Calu3 (cell line): Measurements from ENCODE around the gene RASGRP2. TPM values are rescaled to one million over a fixed set of nuclear protein-coding genes. Genes with fewer than 3 reads are reported as not detected.

Experiments
- BruUV-seq: library from RNA; stranded (reverse); fragments of 400-500 nt; replicated peaks from 2 replicates; lab custom pipeline; 2021; lab: Mats Ljungman, UMichigan
- CTCF ChIA-PET: fragments of 300-600 bp; sonication (Branson Sonifier 250); formaldehyde crosslinking; loops from one replicate; lab custom pipeline; 2022; ENCODE audit warnings: antibody characterized with exemption; lab: Charles Lee
- DNase-seq: peaks from one replicate; pipeline ENCODE4 v3.0.0; 2022
- H3K27ac Mint-ChIP-seq: one replicate; pipeline ENCODE4 v1.8.0; 2022; ENCODE audit warnings: mixed read lengths; ENCODE audit not compliant: unreplicated experiment
- H3K27me3 Mint-ChIP-seq: one replicate; pipeline ENCODE4 v1.8.0; 2022; ENCODE audit warnings: mixed read lengths; ENCODE audit not compliant: unreplicated experiment
- H3K36me3 Mint-ChIP-seq: one replicate; pipeline ENCODE4 v1.8.0; 2022; ENCODE audit warnings: mild to moderate bottlenecking, moderate library complexity, mixed read lengths; ENCODE audit not compliant: insufficient read depth, unreplicated experiment
- H3K4me1 Mint-ChIP-seq: one replicate; pipeline ENCODE4 v1.8.0; 2022; ENCODE audit warnings: mild to moderate bottlenecking, low read depth, mixed read lengths; ENCODE audit not compliant: unreplicated experiment
- H3K4me3 Mint-ChIP-seq: one replicate; pipeline ENCODE4 v1.8.0; 2022; ENCODE audit warnings: mild to moderate bottlenecking, low read depth, moderate library complexity, mixed read lengths; ENCODE audit not compliant: unreplicated experiment
- H3K9me3 Mint-ChIP-seq: one replicate; pipeline ENCODE4 v1.8.0; 2022; ENCODE audit warnings: low read depth, mixed read lengths; ENCODE audit not compliant: unreplicated experiment
- CTCF ChIP-seq: fragments of 200-600 bp; IDR thresholded peaks from one replicate; pipeline ENCODE4 v1.8.0; 2022; ENCODE audit warnings: antibody characterized with exemption; ENCODE audit not compliant: unreplicated experiment
- intact Hi-C: fragments of 100-400 bp; cut with micrococcal nuclease; formaldehyde crosslinking; loops from one replicate; pipeline ENCODE4 v1.10.0; 2022; ENCODE audit not compliant: unreplicated experiment
- total RNA-seq: library from RNA; stranded (reverse); gene quantifications from 2 replicates; pipeline ENCODE4 v1.2.3, GENCODE V29; 2022

The RASGRP2 gene
- total RNA-seq, 1 experiment from 2014 or later, result not detected

DNA sequence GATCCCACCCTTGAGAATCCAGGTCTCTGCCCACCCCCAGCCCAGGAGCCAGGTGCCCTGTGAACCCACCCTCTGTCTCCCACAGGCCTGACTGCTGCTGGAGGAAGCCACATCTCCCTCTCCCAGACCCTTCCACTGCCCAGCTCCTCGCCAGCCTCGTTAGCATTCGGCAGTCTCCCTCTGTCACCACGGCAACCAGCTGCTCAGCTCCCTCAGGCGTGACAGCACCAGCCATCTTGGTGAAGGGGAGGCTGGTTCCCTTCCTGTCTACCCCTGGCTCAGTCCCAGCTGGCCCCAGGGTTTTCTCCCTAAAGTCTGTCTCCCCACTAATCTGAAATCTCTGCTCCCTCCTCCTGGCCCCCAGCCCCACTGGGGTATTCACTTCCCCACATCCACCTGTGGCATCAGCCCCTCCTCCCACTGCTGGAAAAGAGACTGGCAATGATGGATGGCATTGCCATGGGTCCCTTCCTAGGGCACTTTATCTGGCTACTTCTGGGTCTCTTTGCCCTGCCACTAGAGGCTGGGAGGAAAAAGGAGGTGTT, 49.0 kb downstream of the RASGRP2 start:
- peaks cover 100% of the 10 kb centered on the region for H3K27me3 Mint-ChIP-seq
- H3K4me3 Mint-ChIP-seq, result no peak overlapping the region
- no peaks in the 10 kb centered on the region for H3K4me1 Mint-ChIP-seq
- no TSS peak for BruUV-seq
- H3K36me3 Mint-ChIP-seq, result no peaks in the 10 kb centered on the region
- H3K9me3 Mint-ChIP-seq, result no peaks in the 10 kb centered on the region
- CTCF ChIA-PET, result interaction anchor here (1.4 kb wide), 1 partner anchor 10 kb away, joined by 10 read pairs; no protein-coding TSS in a partner anchor
- H3K27ac Mint-ChIP-seq, result no peak overlapping the region
- intact Hi-C loops, result no loop called here
- no peak for TF ChIP-seq CTCF
- DNase-seq, result no peak

DNA sequence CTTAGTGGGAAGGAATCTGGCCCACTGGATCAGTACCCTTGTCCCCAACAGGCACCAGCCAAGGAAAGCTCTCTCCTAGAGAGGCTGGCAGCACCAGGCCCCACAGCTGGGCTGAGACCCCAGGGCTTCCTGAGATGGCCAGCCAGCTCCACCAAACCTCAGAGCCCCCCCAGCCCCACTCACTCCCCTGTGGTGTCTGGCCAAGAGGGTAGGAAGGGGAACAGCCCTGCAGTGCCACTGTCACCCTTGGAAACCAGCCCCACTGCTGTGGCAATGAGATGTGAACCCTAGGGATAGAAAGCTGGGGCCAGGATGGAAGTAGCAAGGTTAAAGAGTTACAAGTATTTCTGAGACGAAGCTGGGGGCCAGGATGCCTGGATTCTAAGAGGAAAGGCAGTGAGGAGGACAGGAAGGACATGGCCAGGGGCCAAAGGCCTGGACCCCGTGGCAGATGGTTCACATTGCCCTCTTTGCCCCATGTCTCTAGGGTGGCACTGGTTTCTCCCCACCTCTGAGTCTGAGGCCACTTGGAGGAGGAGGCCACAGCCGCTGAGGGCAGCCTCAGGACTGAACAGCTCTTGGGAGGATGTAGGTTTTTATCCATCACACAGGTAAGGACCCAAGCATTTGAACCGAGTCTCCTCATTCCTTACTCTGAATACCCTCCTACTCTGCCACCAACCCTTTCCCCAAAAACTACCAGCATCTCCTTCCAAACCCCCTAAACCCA, 49.8 kb downstream of the RASGRP2 start:
- Mint-ChIP-seq H3K27me3 (peaks cover 100% of the 10 kb centered on the region), H3K27ac (no peak overlapping the region), H3K9me3 (no peaks in the 10 kb centered on the region), H3K4me3 (no peak overlapping the region), H3K4me1 (no peaks in the 10 kb centered on the region), H3K36me3 (no peaks in the 10 kb centered on the region)
- intact Hi-C loops, result no loop called here
- no peak for TF ChIP-seq CTCF
- CTCF ChIA-PET, result interaction anchor here (1.3 to 1.4 kb wide), 2 partner anchors 11 to 245 kb away, joined by 4 to 10 read pairs; no protein-coding TSS in a partner anchor
- no TSS peak for BruUV-seq
- DNase-seq, result no peak

DNA sequence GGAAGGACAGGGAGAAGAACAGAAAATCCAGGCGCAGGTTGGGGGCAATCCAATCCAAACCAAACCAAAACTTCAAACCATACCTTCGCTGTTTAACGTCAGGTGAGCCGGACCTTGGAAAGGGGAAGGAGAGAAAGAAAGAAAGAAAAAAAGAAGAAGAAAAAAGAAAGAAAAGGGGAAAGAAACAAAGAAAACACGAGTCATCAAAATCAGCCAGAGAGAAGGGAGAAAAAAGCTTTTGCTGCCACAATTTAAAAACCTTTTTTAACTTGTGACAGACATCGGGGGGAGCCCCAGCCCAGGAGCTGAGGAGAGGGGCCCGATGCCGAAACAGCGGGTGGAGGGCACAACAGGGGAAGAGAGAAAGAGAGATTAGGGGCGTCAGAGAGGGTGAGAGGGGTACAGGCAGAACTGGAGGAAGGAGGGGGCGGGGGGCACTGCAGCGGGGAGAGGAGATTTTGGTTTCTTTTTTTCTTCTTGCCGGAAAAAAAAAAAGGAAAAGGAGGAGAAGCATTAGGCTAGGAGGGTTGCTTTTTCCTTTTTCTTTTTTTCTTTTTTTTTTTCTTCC, 51.1 kb downstream of the RASGRP2 start:
- BruUV-seq, result no TSS peak
- Mint-ChIP-seq H3K4me1 (no peaks in the 10 kb centered on the region), H3K9me3 (no peaks in the 10 kb centered on the region), H3K27ac (no peak overlapping the region), H3K36me3 (no peaks in the 10 kb centered on the region), H3K4me3 (no peak overlapping the region), H3K27me3 (peaks cover 100% of the 10 kb centered on the region)
- intact Hi-C loops, result no loop called here
- no peak for TF ChIP-seq CTCF
- no peak for DNase-seq
- CTCF ChIA-PET, result interaction anchor here (1.3 kb wide), 1 partner anchor 243 kb away, joined by 4 read pairs; no protein-coding TSS in a partner anchor

GRCh38 chr11:64691543-64691942, 52.4 kb downstream of the RASGRP2 start:
- intact Hi-C loops, result no loop called here
- Mint-ChIP-seq H3K4me1 (no peaks in the 10 kb centered on the region), H3K27ac (no peak overlapping the region), H3K27me3 (peaks cover 100% of the 10 kb centered on the region), H3K9me3 (no peaks in the 10 kb centered on the region), H3K36me3 (no peaks in the 10 kb centered on the region), H3K4me3 (no peak overlapping the region)
- no peak for TF ChIP-seq CTCF
- no TSS peak for BruUV-seq
- CTCF ChIA-PET, result interaction anchor here (0.5 to 0.8 kb wide), 2 partner anchors 99 to 114 kb away, joined by 3 read pairs; no protein-coding TSS in a partner anchor
- no peak for DNase-seq
